Peyer's patch (tissue), 4 donors: ENCODE data around the gene ZNF518B. TPM values are rescaled to one million over a fixed set of nuclear protein-coding genes. Genes with fewer than 3 reads are reported as not detected.
"Not testable (repeated sequence)": the region's sequence is repeated elsewhere in the genome, so short reads cannot be mapped to it uniquely, and the experiment has no call there.

Experiments used
- DNase-seq, 3 donors: peaks; one replicate each; pipeline ENCODE4 v3.0.0-alpha.2; 2017 to 2019
- H3K27ac ChIP-seq, 4 donors: fragments of 200-600 bp; sonication (generic); one replicate each; pipeline ENCODE4 v1.5.1; 2016 to 2019
- H3K27me3 ChIP-seq, 2 donors: fragments of 200-600 bp; sonication (generic); one replicate each; pipeline ENCODE4 v1.5.1; 2019
- H3K36me3 ChIP-seq, 3 donors: fragments of 200-600 bp; sonication (generic); one replicate each; pipeline ENCODE4 v1.5.1; 2016 to 2019
- H3K4me1 ChIP-seq, 4 donors: fragments of 200-600 bp; sonication (generic); one replicate each; pipeline ENCODE4 v1.5.1; 2016 to 2019
- H3K4me3 ChIP-seq, 4 donors: fragments of 200-600 bp; sonication (generic); 1 replicate in 3 of 4; 2 replicates in 1 of 4; pipeline ENCODE4 v1.5.1; 2016 to 2019; ENCODE audit warnings: mild to moderate bottlenecking in 1 of 4
- H3K9me3 ChIP-seq, 4 donors: fragments of 200-600 bp; sonication (generic); one replicate each; pipeline ENCODE4 v1.5.1; 2016 to 2019; ENCODE audit warnings: mild to moderate bottlenecking in 1 of 4
- POLR2A ChIP-seq, 2 donors: fragments of 450-650 bp; IDR thresholded peaks; one replicate each; pipeline ENCODE4 v1.5.1; 2017; ENCODE audit warnings: antibody characterized with exemption in 2 of 2, mild to moderate bottlenecking in 2 of 2, moderate library complexity in 2 of 2
- total RNA-seq, 4 donors: library from RNA; depleted of rRNA; stranded (reverse); fragments of >200 nt; gene quantifications; one replicate each; pipeline ENCODE4 v1.1.0, GENCODE V29; 2016
- TF ChIP-seq, protein P1 (sequence below), 6 experiments: fragments of 450-650 bp in 4 of 6; fragments of 200-600 bp in 2 of 6; sonication (generic) in 1 of 6; IDR thresholded peaks; one replicate each; pipeline ENCODE4 v1.5.1; 2017 to 2019; ENCODE audit warnings: antibody characterized with exemption in 6 of 6, mild to moderate bottlenecking in 3 of 6, moderate library complexity in 1 of 6

Gene ZNF518B
- total RNA-seq, 4 donors from 2014 or later = 13.2 to 26.1 (median 19.7) TPM

DNA sequence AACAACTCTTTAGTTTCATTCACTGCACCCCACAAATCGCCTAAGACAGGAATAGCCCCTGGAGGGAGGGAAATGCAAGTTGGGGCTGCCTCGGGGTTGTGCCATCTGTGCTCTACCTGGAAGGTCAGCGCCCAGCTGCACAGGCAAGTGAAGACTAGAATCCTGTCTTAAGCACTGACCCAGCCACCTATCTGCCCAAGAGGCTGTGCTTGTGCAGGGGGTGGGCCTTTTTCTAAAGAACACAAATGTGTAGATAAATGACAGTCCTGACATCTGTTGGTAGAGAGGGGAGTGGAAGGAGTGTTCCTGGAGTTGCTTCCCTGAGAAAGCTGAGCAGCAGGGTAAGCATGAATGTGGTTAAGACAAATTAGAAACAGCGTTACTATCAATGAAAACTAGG is 15.7 kb downstream of the ZNF518B start:
- Histone ChIP-seq H3K9me3 (peaks cover 0 to 8% (median 2%) of the 10 kb centered on the region in 4 donors), H3K27me3 (no peaks in the 10 kb centered on the region), H3K4me1 (no peaks in the 10 kb centered on the region), H3K27ac (no peak overlapping the region), H3K4me3 (no peak overlapping the region), H3K36me3 (peaks cover 0 to 25% (median 0%) of the 10 kb centered on the region in 3 donors)
- no peak for DNase-seq
- TF ChIP-seq, protein P1, sequence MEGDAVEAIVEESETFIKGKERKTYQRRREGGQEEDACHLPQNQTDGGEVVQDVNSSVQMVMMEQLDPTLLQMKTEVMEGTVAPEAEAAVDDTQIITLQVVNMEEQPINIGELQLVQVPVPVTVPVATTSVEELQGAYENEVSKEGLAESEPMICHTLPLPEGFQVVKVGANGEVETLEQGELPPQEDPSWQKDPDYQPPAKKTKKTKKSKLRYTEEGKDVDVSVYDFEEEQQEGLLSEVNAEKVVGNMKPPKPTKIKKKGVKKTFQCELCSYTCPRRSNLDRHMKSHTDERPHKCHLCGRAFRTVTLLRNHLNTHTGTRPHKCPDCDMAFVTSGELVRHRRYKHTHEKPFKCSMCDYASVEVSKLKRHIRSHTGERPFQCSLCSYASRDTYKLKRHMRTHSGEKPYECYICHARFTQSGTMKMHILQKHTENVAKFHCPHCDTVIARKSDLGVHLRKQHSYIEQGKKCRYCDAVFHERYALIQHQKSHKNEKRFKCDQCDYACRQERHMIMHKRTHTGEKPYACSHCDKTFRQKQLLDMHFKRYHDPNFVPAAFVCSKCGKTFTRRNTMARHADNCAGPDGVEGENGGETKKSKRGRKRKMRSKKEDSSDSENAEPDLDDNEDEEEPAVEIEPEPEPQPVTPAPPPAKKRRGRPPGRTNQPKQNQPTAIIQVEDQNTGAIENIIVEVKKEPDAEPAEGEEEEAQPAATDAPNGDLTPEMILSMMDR (IDR thresholded peaks at IDR 0.05) = no peak
- no peak for TF ChIP-seq POLR2A (IDR thresholded peaks at IDR 0.05)

DNA sequence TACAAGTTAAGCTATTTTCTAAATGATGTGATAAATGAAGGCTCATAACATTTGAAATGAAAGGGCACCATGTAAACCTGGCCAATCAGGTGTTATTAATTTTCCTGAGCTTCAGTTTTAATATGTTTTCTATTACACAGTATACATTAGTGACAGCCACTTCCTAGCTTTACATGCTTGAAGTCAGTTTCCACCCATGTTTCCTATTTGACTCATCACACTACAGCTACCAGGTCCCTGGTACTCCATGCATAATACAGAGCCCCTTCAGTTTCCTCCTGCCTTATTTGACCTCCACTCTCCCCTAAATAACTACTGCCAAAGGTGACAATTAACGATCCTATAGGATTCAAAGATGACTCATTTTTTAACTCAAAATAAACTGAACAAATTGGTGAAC is 18.3 kb downstream of the ZNF518B start:
- no peaks in the 10 kb centered on the region for H3K27me3 ChIP-seq
- H3K9me3 ChIP-seq = no peaks in the 10 kb centered on the region
- DNase-seq = no peak
- H3K4me3 ChIP-seq = no peak overlapping the region
- TF ChIP-seq POLR2A (IDR thresholded peaks at IDR 0.05) = no peak
- TF ChIP-seq, protein P1 (IDR thresholded peaks at IDR 0.05) = no peak
- no peaks in the 10 kb centered on the region for H3K36me3 ChIP-seq
- no peak overlapping the region for H3K27ac ChIP-seq
- H3K4me1 ChIP-seq = no peaks in the 10 kb centered on the region

- Histone ChIP-seq H3K36me3 (no peaks in the 10 kb centered on the region), H3K4me3 (no peak overlapping the region), H3K27ac (no peak overlapping the region), H3K4me1 (no peaks in the 10 kb centered on the region), H3K27me3 (no peaks in the 10 kb centered on the region), H3K9me3 (no peaks in the 10 kb centered on the region)
- DNase-seq = no peak
- TF ChIP-seq POLR2A (IDR thresholded peaks at IDR 0.05) = no peak
- TF ChIP-seq, protein P1 (IDR thresholded peaks at IDR 0.05) = no peak
Measured at GRCh38 chr4:10437735-10438134, 19.5 kb downstream of the ZNF518B start.

GRCh38 chr4:10427680-10428079 is 29.5 kb downstream of the ZNF518B start:
- H3K4me3 ChIP-seq, H3K9me3 ChIP-seq, H3K27me3 ChIP-seq, H3K4me1 ChIP-seq, H3K36me3 ChIP-seq, DNase-seq, H3K27ac ChIP-seq: not testable (repeated sequence)

DNA sequence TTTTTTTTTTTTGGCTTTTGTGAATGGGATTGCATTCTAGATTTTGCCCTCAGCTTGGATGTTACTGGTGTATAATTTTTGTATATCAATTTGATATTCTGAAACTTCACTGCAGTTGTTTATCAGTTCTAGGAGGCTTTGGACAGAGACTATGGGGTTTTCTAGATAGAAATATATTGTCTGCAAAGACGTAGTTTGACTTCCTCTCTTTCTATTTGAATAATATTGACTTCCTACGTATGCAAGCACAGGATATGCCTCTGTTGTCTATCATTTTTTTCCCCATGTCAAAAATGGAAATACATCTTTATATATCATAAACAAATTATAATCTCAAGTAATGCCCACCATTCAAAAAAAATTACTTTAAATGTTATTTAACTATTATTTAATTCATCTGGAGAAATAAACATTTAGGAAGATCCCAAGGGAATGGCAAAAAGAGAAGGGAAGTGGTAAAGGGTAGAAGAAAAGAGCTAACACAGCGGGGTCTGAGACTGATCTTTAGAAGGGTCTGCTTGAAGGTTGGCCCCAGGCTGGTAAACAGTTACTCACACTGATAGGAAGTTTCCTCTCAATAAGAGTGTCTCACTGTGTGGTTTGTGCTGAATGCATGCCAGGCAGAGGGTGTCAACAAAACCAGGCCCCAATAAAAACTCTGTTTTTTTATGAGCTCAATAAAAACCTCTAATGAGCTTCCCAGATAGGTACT is 35.7 kb downstream of the ZNF518B start:
- Histone ChIP-seq H3K27ac (no peak overlapping the region), H3K36me3 (no peaks in the 10 kb centered on the region), H3K27me3 (no peaks in the 10 kb centered on the region), H3K9me3 (no peaks in the 10 kb centered on the region), H3K4me1 (no peaks in the 10 kb centered on the region), H3K4me3 (no peak overlapping the region)
- TF ChIP-seq, protein P1 (IDR thresholded peaks at IDR 0.05) = no peak
- no peak for TF ChIP-seq POLR2A (IDR thresholded peaks at IDR 0.05)
- DNase-seq = peak in 1 of 3 donors; percentile 50

GRCh38 chr4:10417740-10418139 is 39.5 kb downstream of the ZNF518B start:
- Histone ChIP-seq H3K9me3 (no peaks in the 10 kb centered on the region), H3K27me3 (no peaks in the 10 kb centered on the region), H3K4me1 (no peaks in the 10 kb centered on the region), H3K4me3 (no peak overlapping the region), H3K36me3 (no peaks in the 10 kb centered on the region), H3K27ac (no peak overlapping the region)
- no peak for TF ChIP-seq POLR2A (IDR thresholded peaks at IDR 0.05)
- TF ChIP-seq, protein P1 (IDR thresholded peaks at IDR 0.05) = no peak
- DNase-seq = no peak
